Heart right ventricle (tissue), 16 donors: ENCODE data around the gene NR1H4. TPM values are rescaled to one million over a fixed set of nuclear protein-coding genes. Genes with fewer than 3 reads are reported as not detected.

Experiments used
- ATAC-seq, 8 donors: fragments of 200-7000 bp; cut with Tn5 transposase; one replicate each; pipeline ENCODE4 v1.9.1; 2020; ENCODE audit warnings: mild to moderate bottlenecking in 8 of 8, moderate library complexity in 8 of 8, moderate number of reproducible peaks in 1 of 8
- DNase-seq, 2 donors: peaks; one replicate each; pipeline ENCODE4 v3.0.0-alpha.2; 2020
- H3K27ac ChIP-seq, 10 donors: fragments of 200-600 bp; sonication (generic) in 2 of 10; one replicate each; pipeline versions ENCODE4 v1.5.0 to v1.8.0; 2020 to 2022; ENCODE audit warnings: mild to moderate bottlenecking in 3 of 10
- H3K27me3 ChIP-seq, 7 donors: fragments of 200-600 bp; one replicate each; pipeline ENCODE4 v1.8.0; 2021 to 2022; ENCODE audit warnings: mild to moderate bottlenecking in 2 of 7
- H3K36me3 ChIP-seq, 9 donors: fragments of 200-600 bp; sonication (generic) in 1 of 9; one replicate each; pipeline versions ENCODE4 v1.5.0 to v1.8.0; 2020 to 2022; ENCODE audit warnings: mild to moderate bottlenecking in 2 of 9
- H3K4me1 ChIP-seq, 9 donors: fragments of 200-600 bp; sonication (generic) in 1 of 9; one replicate each; pipeline versions ENCODE4 v1.5.0 to v1.8.0; 2020 to 2022; ENCODE audit warnings: mild to moderate bottlenecking in 4 of 9
- H3K4me3 ChIP-seq, 10 donors: fragments of 200-600 bp; sonication (generic) in 2 of 10; one replicate each; pipeline versions ENCODE4 v1.5.0 to v1.8.0; 2020 to 2022; ENCODE audit warnings: mild to moderate bottlenecking in 7 of 10, moderate library complexity in 2 of 10
- H3K9me3 ChIP-seq, 11 donors: fragments of 200-600 bp in 10 of 11; sonication (generic) in 2 of 11; one replicate each; pipeline versions ENCODE4 v1.5.0 to v1.8.0; 2013 to 2022; ENCODE audit warnings: mild to moderate bottlenecking in 2 of 11, control low read depth in 1 of 11, moderate library complexity in 1 of 11
- CTCF ChIP-seq, 9 donors: fragments of 200-600 bp; sonication (generic) in 2 of 9; IDR thresholded peaks; one replicate each; pipeline versions ENCODE4 v1.5.0 to v1.8.0; 2021 to 2022; ENCODE audit warnings: antibody characterized with exemption in 9 of 9, mild to moderate bottlenecking in 5 of 9, moderate library complexity in 1 of 9
- WGBS, 2 donors: extraction: QIAGEN DNeasy Blood & Tissue Kit; methylation state at CpG; one replicate each; pipeline ENCODE4 v1.1.7; 2013; ENCODE audit warnings: inconsistent platforms in 1 of 2; 5-methylcytosine and 5-hydroxymethylcytosine counted together
- intact Hi-C, 10 donors: fragments of 100-400 bp; cut with DNase I; formaldehyde crosslinking; loops; one replicate each; pipeline versions ENCODE4 v1.11.1 to v1.14.2; 2022
- polyA plus RNA-seq, 2 donors: library from polyadenylated mRNA; stranded (reverse); fragments of 200-250 nt; gene quantifications; one replicate each; pipeline ENCODE4 v1.2.3, GENCODE V29; 2013
- total RNA-seq, 10 donors: library from RNA; stranded (reverse); fragmentation: NEBNext Ultra II Directional in 3 of 10; extraction: Animal tissue kit (Norgen Biotek cat#: 25700) in 3 of 10; gene quantifications; one replicate each; pipeline versions ENCODE4 v1.2.1 to v1.2.4, GENCODE V29; 2021 to 2023
- donor health status: Arrhythmogenic right ventricular cardiomyopathy.
- donor health status: ischemic (EF 13 %, LVEDD 7.1; RV severe dilation, severe dysfunction).
- donor health status: healthy with polysubstance abuse.
- donor health status: DM: no; HTN: yes; CAD: no.
- donor health status: DM: no; HTN: no; CAD: no.
- donor health status: ischemic (EF 25% LVEDD 6.9; RV normal size, moderate dysfunction).
- donor health status: ischemic (EF 25% LVEDD 5.7; RV mildly dilated, moderate dysfunction).
- donor health status: healthy.
- donor health status: DM: yes; HTN: yes; CAD: no.
- donor health status: Ischemic cardiomyopathy.
- donor health status: ischemic (EF 35%, LVEDD 5.7; RV mildly dilated, moderate dysfunction).
- donor health status: nonischemic (EF 11% LVEDD 7.7; RV severe dilation, severe dysfunction).
- donor health status: DM: yes; HTN: yes; CAD: no.
- donor health status: PGD.
- donor health status: ischemic (EF 29% LVEDD 5.4; RV normal size, mild dysfunction).
- donor health status: nonischemic (EF 23%, LVEDD 6.1; RV moderate dilation, normal function).

NR1H4 gene
- total and polyA plus RNA-seq, 12 donors = 0.15 TPM; not detected in 11

DNA sequence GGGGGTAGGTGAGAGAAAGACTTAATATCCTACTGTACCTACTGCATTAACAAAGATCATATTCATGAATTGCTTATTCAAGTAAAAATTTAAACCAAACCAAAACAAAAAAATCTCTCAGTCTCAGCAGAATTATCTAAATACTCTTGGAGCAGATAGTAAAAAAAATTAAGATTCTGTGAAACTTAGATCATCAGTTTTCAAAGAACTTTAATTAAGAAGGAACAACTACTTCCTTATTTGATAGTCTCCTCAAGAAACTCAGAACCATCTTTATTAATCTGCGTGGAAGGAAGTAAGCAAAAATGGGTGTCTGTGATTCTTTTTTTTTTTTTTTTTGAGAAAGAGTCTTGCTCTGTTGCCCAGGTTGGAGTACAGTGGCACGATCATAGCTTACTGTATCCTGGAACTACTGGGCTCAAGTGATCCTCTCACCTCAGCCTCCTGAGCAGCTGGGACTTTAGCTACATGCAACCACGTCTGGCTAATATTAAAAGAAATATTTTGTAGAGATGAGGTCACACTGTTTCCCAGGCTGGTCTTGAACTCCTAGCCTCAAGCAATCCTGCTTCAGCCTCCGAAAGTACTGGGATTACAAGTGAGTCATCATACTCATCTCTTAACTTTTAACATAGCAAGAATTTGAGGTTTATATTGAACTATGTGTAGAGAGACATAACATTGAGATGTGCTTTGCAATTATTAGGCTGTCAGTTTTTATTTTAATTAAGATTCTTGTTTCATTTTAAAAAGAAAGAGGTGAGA, 137.2 kb downstream of the NR1H4 start:
- H3K4me3 ChIP-seq = no peak overlapping the region
- no peak for DNase-seq
- H3K4me1 ChIP-seq = peaks cover 0 to 23% (median 0%) of the 10 kb centered on the region in 9 donors
- H3K27me3 ChIP-seq = no peaks in the 10 kb centered on the region
- 85 to 88% methylated on average over 4 of the region's 4 CpGs for WGBS, 2 donors
- ATAC-seq = no peak
- no peak overlapping the region for H3K27ac ChIP-seq
- intact Hi-C loops = loop anchor here in 1 of 10 donors (2.0 kb wide), 1 partner anchor 24 kb away; no protein-coding TSS in a partner anchor
- no peak for TF ChIP-seq CTCF (IDR thresholded peaks at IDR 0.05)
- H3K9me3 ChIP-seq = peaks cover 0 to 10% (median 0%) of the 10 kb centered on the region in 11 donors
- peaks cover 0 to 28% (median 0%) of the 10 kb centered on the region in 9 donors for H3K36me3 ChIP-seq

- ATAC-seq (no peak), DNase-seq (no peak)
- Histone ChIP-seq H3K27ac (no peak overlapping the region), H3K27me3 (no peaks in the 10 kb centered on the region), H3K36me3 (peaks cover 0 to 28% (median 0%) of the 10 kb centered on the region in 9 donors), H3K4me3 (no peak overlapping the region), H3K4me1 (peaks cover 0 to 23% (median 0%) of the 10 kb centered on the region in 9 donors), H3K9me3 (no peaks in the 10 kb centered on the region)
- no peak for TF ChIP-seq CTCF (IDR thresholded peaks at IDR 0.05)
- 91 to 95% methylated on average over 3 of the region's 3 CpGs for WGBS, 2 donors
- intact Hi-C loops = no loop called here
These were observed 138.9 kb downstream of the NR1H4 start for GRCh38 chr12:100612606-100613005.

Other genes starting within 250 kb of the NR1H4 start
- gene DEPDC4, start 206.8 kb upstream of the NR1H4 start, total RNA-seq = 1 to 10 TPM in 2 of 10 donors, under 1 TPM in 8; 0.47 to 2.0 (median 0.72) TPM
- under 1 TPM; 0.87 to 0.95 TPM for gene DEPDC4, start 206.8 kb upstream of the NR1H4 start, polyA plus RNA-seq
- 10 to 100 TPM; 25.8 to 40.0 (median 32.9) TPM for gene SCYL2, start 206.7 kb upstream of the NR1H4 start, total RNA-seq
- gene SCYL2, start 206.7 kb upstream of the NR1H4 start, polyA plus RNA-seq = 10 to 100 TPM in 1 of 2 donors, 1 to 10 TPM in 1; 9.5 to 10.4 TPM
- gene SLC17A8, start 116.8 kb upstream of the NR1H4 start, total RNA-seq = under 1 TPM in 2 of 10 donors, not detected in 8; 0.08 to 0.17 TPM
- not detected for gene SLC17A8, start 116.8 kb upstream of the NR1H4 start, polyA plus RNA-seq
- 1 to 10 TPM; 1.3 to 5.6 (median 2.0) TPM for gene GAS2L3, start 99.8 kb downstream of the NR1H4 start, total RNA-seq
- 1 to 10 TPM in 1 of 2 donors, under 1 TPM in 1; 0.43 to 1.5 TPM for gene GAS2L3, start 99.8 kb downstream of the NR1H4 start, polyA plus RNA-seq